Mesothelial cell of epicardium (in vitro differentiated cells): ENCODE measurements around the gene HOXC6. TPM values are rescaled to one million over a fixed set of nuclear protein-coding genes. Genes with fewer than 3 reads are reported as not detected.

ENCODE experiments used
- DNase-seq, 2 experiments: peaks; one replicate each; pipeline ENCODE4 v3.0.0; 2021; ENCODE audit warnings: low spot score in 2 of 2; ENCODE audit not compliant: unreplicated experiment in 2 of 2
- H3K27ac Mint-ChIP-seq: 2 replicates; pipeline ENCODE4 v1.8.0; 2021; ENCODE audit warnings: mixed read lengths
- H3K27me3 Mint-ChIP-seq: 2 replicates; pipeline ENCODE4 v1.8.0; 2021; ENCODE audit warnings: low read depth, mixed read lengths
- H3K36me3 Mint-ChIP-seq: 2 replicates; pipeline ENCODE4 v1.8.0; 2021; ENCODE audit warnings: mixed read lengths
- H3K4me1 Mint-ChIP-seq: 2 replicates; pipeline ENCODE4 v1.8.0; 2021; ENCODE audit warnings: mixed read lengths
- H3K4me3 Mint-ChIP-seq: 2 replicates; pipeline ENCODE4 v1.8.0; 2021; ENCODE audit warnings: mild to moderate bottlenecking, moderate library complexity, mixed read lengths
- H3K9me3 Mint-ChIP-seq: 2 replicates; pipeline ENCODE4 v1.8.0; 2021; ENCODE audit warnings: mixed read lengths
- CTCF ChIP-seq: fragments of 200-600 bp; sonication (generic); IDR thresholded peaks from one replicate; pipeline ENCODE4 v1.5.0; 2021; ENCODE audit warnings: antibody characterized with exemption; ENCODE audit not compliant: unreplicated experiment
- total RNA-seq: library from RNA; stranded (reverse); gene quantifications from 3 replicates; pipeline ENCODE4 v1.2.1, GENCODE V29; 2021

Gene HOXC6
- total RNA-seq, 1 donor from 2014 or later = 15.5 TPM

- Mint-ChIP-seq H3K9me3 (no peaks in the 10 kb centered on the region), H3K36me3 (peaks cover 3% of the 10 kb centered on the region), H3K27me3 (peaks cover 100% of the 10 kb centered on the region), H3K4me1 (peaks cover 13% of the 10 kb centered on the region), H3K27ac (no peak overlapping the region), H3K4me3 (no peak overlapping the region)
- DNase-seq = no peak
- no peak for TF ChIP-seq CTCF
Measured at GRCh38 chr12:53981634-53982565, 46.3 kb upstream of the HOXC6 start.

DNA sequence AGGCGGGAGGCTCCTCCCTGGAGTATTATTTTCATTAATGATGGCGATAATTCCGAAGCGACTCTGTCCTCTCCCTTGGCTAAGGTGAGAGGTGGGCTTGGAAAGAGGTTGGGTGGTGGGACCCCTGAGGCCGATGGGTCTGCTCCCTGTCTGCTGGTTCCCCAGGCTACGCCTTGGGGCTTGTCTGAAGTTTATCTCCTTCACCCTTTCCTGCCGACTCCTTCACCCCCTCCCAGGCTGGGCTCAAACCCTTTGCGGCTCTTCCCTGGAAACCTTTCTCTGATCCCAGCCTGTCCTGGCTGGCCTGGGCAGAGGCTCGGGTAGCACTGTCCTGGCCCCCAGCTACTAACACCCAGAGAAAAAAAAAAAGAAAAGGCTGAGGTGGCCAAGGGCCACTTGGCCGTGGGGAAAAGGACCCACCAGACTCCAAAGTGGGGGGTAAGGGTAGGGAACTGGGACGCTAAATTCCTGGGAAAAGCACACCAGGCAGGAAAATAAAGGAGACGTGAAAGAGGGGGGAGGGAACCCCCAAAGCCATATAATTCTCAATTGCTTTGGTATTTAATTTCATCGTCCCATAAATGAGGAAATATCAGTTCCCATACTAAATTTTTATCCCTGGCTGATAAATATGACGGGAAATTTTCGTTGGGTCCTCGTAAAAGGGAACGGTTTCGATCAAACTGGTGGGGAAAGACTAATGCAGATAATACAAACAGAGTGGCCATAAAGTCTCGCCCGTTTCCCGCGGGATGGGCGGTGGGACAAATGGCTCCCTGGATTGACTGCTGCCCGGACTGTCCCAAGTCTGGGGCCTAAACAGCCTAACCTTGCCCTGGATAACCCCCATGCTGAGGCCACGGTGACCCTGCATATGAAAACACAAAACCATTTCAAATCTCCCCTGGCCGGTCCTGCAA, 45.3 kb upstream of the HOXC6 start:
- TF ChIP-seq CTCF = no peak
- DNase-seq = no peak
- Mint-ChIP-seq H3K36me3 (peaks cover 3% of the 10 kb centered on the region), H3K4me3 (no peak overlapping the region), H3K4me1 (peaks cover 13% of the 10 kb centered on the region), H3K27ac (no peak overlapping the region), H3K9me3 (no peaks in the 10 kb centered on the region), H3K27me3 (peaks cover 100% of the 10 kb centered on the region)

GRCh38 chr12:53983568-53983949, 44.7 kb upstream of the HOXC6 start:
- Mint-ChIP-seq H3K27ac (no peak overlapping the region), H3K4me3 (no peak overlapping the region), H3K9me3 (no peaks in the 10 kb centered on the region), H3K4me1 (peaks cover 13% of the 10 kb centered on the region), H3K27me3 (peaks cover 100% of the 10 kb centered on the region), H3K36me3 (peaks cover 3% of the 10 kb centered on the region)
- no peak for DNase-seq
- TF ChIP-seq CTCF = no peak

DNA sequence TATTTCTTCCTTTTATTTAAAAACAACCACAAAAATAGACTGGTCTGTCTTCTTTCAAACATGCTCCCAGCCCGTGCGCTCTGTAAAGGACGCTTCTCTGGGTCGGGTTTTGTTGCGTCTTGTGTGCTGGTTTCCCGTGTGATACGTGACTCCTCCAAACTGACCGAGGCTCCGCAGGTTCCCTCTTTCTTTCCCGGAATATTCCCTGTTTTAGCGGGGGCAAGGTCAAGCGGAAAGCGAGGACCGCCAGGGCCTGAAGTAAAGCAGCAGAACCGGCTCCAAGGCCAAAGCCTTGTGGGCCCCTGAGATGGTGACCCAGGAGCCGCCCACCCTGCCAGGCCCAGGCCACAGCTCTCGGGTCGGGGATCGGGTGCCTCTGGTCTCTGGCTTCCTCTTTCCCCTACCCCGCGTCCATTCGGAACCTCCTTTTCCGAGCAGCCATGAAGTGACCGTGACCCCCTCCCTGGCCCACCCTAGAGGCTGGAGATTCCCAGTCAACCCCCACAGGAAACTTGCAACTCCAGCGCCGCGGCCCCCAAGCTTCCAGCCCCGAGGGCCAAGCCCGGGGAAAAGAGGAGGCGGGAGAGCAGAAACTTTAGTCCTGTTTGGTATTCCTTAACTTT, 44.2 kb upstream of the HOXC6 start:
- H3K27me3 Mint-ChIP-seq = peaks cover 100% of the 10 kb centered on the region
- no peak overlapping the region for H3K4me3 Mint-ChIP-seq
- no peak for DNase-seq
- peaks cover 3% of the 10 kb centered on the region for H3K36me3 Mint-ChIP-seq
- TF ChIP-seq CTCF = no peak
- H3K9me3 Mint-ChIP-seq = no peaks in the 10 kb centered on the region
- peaks cover 15% of the 10 kb centered on the region for H3K4me1 Mint-ChIP-seq
- H3K27ac Mint-ChIP-seq = no peak overlapping the region

DNA sequence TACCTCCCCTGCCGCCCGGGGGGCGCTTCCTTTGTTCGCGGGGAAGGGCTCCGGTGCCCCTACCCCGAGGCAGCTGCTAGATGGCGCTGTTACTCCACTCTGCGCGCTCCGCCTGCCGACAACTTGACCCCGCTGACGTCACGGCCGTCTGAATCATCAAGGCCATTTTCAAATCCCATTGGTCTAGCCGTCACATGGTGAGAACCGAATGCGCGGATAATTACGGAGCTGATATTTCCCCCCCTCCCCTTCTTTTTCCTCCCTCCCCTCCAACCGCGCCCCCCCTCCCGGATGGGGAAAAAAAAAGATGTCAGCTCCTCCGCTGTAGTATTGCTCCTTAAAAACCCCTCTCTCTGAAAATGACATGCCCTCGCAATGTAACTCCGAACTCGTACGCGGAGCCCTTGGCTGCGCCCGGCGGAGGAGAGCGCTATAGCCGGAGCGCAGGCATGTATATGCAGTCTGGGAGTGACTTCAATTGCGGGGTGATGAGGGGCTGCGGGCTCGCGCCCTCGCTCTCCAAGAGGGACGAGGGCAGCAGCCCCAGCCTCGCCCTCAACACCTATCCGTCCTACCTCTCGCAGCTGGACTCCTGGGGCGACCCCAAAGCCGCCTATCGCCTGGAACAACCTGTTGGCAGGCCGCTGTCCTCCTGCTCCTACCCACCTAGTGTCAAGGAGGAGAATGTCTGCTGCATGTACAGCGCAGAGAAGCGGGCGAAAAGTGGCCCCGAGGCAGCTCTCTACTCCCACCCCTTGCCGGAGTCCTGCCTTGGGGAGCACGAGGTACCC, 43.1 kb upstream of the HOXC6 start, which contains the start of gene HOXC10:
TSS of gene HOXC10 (plus strand) at position 246 of the 791 bp plus-strand sequence. CDS start at position 360, 114 bp downstream.
- Mint-ChIP-seq H3K36me3 (peaks cover 3% of the 10 kb centered on the region), H3K4me3 (peak within 1 kb of the TSS; percentile 52)
- peak; percentile 74 for TF ChIP-seq CTCF

More for the DNA sequence above, 43.1 kb upstream of the HOXC6 start, which contains the start of gene HOXC10:
- Mint-ChIP-seq H3K27me3 (peaks cover 100% of the 10 kb centered on the region), H3K9me3 (no peaks in the 10 kb centered on the region), H3K4me1 (peaks cover 19% of the 10 kb centered on the region), H3K27ac (peak within 1 kb of the TSS; percentile 59)
- DNase-seq = peak; percentile 89 to 93
